Measurements from ENCODE around the gene STARD13.

DNA sequence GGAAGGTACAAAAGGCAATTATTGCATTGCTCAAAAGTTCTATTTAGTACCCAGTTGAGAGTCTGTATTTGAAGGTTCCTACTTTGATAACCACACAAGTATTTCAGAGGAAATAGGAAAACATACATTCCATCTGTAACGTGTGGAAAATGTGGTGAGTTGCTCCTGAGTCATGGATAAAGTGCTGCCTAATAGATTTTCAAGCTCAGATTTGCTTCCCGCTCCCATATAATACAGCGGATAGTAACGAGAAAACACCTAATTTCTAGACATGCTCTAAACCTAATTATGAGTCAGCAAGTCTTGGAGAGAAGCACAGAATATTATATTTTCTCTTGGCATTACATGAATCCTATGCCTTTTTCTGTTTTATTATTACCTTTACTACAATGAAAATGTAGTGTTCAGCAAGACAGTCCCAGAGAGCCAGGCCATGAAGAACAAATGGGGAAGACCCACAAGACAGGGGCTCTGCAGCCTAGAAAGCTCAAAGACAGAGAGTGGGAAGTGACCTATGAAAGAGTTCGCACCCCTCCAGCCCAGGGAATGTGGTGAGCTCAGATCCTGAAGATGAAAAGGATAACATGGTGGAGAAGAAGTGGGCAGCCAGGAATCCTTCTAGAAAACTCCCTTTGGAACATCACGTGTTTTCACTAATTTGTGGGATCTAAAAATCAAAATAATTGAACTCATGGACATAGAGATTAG lies 116.1 kb downstream of the STARD13 start:
- no peak for TF ChIP-seq CTCF (IDR thresholded peaks at IDR 0.05)
- no peak for TF ChIP-seq POLR2A (IDR thresholded peaks at IDR 0.05)
